ENCODE results near the gene KRTAP20-3.

KRTAP20-3 gene

DNA sequence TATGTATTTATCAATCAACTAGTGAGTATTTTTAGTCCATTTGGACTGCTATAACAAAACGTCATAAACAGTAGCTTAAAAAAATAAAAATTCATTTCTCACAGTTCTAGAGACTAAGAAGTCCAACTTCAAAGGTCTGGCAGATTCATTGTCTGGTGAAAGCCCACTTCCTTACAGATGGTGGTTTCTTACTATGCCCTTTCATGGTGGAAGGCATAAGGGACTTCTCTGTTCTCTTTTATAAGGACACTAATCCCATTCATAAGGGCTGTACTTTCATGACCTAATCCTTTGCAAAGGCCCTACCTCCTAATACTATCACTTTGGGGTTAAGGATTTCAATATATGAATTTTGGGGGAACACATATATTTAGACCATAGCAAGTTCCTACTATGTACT, 37.9 kb downstream of the KRTAP20-3 start:
- no peak for TF ChIP-seq ZFP37 (tag by site-specific recombination; IDR thresholded peaks at IDR 0.05)
- TF ChIP-seq ZNF133 (tag by site-specific recombination; IDR thresholded peaks at IDR 0.05) = no peak
- no peak for TF ChIP-seq ZBTB11 (tag by site-specific recombination; conservative IDR thresholded peaks at IDR 0.05; ENCODE audit: low read depth)
- ChIA-PET CTCF (no interaction called here), POLR2A (no interaction called here)
- Histone ChIP-seq H3K36me3 (ENCODE audit: control insufficient read depth in 2 of 2, insufficient read depth in 1 of 2, low read length in 2 of 2) (no peaks in the 10 kb centered on the region), H3K9me3 (ENCODE audit: control insufficient read depth, insufficient read depth, low read depth, low read length) (no peaks in the 10 kb centered on the region), H3K4me3 (ENCODE audit: low read depth, low read length) (no peak overlapping the region), H3K4me1 (ENCODE audit: control insufficient read depth, insufficient read depth, low read length) (no peaks in the 10 kb centered on the region), H3K27ac (ENCODE audit: extremely low read depth, low read depth, low read length) (no peak overlapping the region)

GRCh38 chr21:30684506-30684905, 41.8 kb downstream of the KRTAP20-3 start:
- H3K36me3 ChIP-seq (ENCODE audit: control insufficient read depth in 2 of 2, insufficient read depth in 1 of 2, low read length in 2 of 2) = no peaks in the 10 kb centered on the region
- TF ChIP-seq ZSCAN18 (tag by site-specific recombination; IDR thresholded peaks at IDR 0.05) (no peak), KLF16 (tag by site-specific recombination; IDR thresholded peaks at IDR 0.05) (no peak), ZIC2 (tag by site-specific recombination; IDR thresholded peaks at IDR 0.05) (no peak), ZNF521 (tag by site-specific recombination; IDR thresholded peaks at IDR 0.05) (no peak), ZNF473 (tag by site-specific recombination; IDR thresholded peaks at IDR 0.05) (no peak), KLF10 (tag by site-specific recombination; IDR thresholded peaks at IDR 0.05) (no peak), OVOL3 (tag by site-specific recombination; IDR thresholded peaks at IDR 0.05) (no peak), ZNF596 (tag by site-specific recombination; IDR thresholded peaks at IDR 0.05) (no peak), ZNF280C (tag by site-specific recombination; IDR thresholded peaks at IDR 0.05) (no peak)
- TF ChIP-seq, protein P1, sequence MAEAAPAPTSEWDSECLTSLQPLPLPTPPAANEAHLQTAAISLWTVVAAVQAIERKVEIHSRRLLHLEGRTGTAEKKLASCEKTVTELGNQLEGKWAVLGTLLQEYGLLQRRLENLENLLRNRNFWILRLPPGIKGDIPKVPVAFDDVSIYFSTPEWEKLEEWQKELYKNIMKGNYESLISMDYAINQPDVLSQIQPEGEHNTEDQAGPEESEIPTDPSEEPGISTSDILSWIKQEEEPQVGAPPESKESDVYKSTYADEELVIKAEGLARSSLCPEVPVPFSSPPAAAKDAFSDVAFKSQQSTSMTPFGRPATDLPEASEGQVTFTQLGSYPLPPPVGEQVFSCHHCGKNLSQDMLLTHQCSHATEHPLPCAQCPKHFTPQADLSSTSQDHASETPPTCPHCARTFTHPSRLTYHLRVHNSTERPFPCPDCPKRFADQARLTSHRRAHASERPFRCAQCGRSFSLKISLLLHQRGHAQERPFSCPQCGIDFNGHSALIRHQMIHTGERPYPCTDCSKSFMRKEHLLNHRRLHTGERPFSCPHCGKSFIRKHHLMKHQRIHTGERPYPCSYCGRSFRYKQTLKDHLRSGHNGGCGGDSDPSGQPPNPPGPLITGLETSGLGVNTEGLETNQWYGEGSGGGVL (tag by site-specific recombination; IDR thresholded peaks at IDR 0.05) = no peak
- TF ChIP-seq, protein P2, sequence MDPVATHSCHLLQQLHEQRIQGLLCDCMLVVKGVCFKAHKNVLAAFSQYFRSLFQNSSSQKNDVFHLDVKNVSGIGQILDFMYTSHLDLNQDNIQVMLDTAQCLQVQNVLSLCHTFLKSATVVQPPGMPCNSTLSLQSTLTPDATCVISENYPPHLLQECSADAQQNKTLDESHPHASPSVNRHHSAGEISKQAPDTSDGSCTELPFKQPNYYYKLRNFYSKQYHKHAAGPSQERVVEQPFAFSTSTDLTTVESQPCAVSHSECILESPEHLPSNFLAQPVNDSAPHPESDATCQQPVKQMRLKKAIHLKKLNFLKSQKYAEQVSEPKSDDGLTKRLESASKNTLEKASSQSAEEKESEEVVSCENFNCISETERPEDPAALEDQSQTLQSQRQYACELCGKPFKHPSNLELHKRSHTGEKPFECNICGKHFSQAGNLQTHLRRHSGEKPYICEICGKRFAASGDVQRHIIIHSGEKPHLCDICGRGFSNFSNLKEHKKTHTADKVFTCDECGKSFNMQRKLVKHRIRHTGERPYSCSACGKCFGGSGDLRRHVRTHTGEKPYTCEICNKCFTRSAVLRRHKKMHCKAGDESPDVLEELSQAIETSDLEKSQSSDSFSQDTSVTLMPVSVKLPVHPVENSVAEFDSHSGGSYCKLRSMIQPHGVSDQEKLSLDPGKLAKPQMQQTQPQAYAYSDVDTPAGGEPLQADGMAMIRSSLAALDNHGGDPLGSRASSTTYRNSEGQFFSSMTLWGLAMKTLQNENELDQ (tag by site-specific recombination; IDR thresholded peaks at IDR 0.05; ENCODE audit: low read depth) = no peak
- TF ChIP-seq, protein P3, sequence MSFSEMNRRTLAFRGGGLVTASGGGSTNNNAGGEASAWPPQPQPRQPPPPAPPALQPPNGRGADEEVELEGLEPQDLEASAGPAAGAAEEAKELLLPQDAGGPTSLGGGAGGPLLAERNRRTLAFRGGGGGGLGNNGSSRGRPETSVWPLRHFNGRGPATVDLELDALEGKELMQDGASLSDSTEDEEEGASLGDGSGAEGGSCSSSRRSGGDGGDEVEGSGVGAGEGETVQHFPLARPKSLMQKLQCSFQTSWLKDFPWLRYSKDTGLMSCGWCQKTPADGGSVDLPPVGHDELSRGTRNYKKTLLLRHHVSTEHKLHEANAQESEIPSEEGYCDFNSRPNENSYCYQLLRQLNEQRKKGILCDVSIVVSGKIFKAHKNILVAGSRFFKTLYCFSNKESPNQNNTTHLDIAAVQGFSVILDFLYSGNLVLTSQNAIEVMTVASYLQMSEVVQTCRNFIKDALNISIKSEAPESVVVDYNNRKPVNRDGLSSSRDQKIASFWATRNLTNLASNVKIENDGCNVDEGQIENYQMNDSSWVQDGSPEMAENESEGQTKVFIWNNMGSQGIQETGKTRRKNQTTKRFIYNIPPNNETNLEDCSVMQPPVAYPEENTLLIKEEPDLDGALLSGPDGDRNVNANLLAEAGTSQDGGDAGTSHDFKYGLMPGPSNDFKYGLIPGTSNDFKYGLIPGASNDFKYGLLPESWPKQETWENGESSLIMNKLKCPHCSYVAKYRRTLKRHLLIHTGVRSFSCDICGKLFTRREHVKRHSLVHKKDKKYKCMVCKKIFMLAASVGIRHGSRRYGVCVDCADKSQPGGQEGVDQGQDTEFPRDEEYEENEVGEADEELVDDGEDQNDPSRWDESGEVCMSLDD (tag by site-specific recombination; IDR thresholded peaks at IDR 0.05) = no peak
- no peak overlapping the region for H3K27ac ChIP-seq (ENCODE audit: extremely low read depth, low read depth, low read length)
- ChIA-PET CTCF (no interaction called here), POLR2A (no interaction called here)
- H3K9me3 ChIP-seq (ENCODE audit: control insufficient read depth, insufficient read depth, low read depth, low read length) = no peaks in the 10 kb centered on the region
- H3K4me1 ChIP-seq (ENCODE audit: control insufficient read depth, insufficient read depth, low read length) = no peaks in the 10 kb centered on the region
- H3K4me3 ChIP-seq (ENCODE audit: low read depth, low read length) = no peak overlapping the region

Data from HEK293 (cell line).